GM18507 (cell line): ENCODE results near the gene RBM20.
"Not testable (repeated sequence)": the region's sequence is repeated elsewhere in the genome, so short reads cannot be mapped to it uniquely, and the experiment has no call there.

ENCODE experiments used
- DNase-seq: peaks from one replicate; pipeline ENCODE4 v3.0.0; 2011; ENCODE audit warnings: low read depth; ENCODE audit not compliant: insufficient read length; ENCODE audit errors: extremely low spot score
- FAIRE-seq: peaks from 2 replicates; lab custom pipeline; 2011; peaks lifted over from hg19 to GRCh38; lab: Jason Lieb, UNC

RBM20 gene

DNA sequence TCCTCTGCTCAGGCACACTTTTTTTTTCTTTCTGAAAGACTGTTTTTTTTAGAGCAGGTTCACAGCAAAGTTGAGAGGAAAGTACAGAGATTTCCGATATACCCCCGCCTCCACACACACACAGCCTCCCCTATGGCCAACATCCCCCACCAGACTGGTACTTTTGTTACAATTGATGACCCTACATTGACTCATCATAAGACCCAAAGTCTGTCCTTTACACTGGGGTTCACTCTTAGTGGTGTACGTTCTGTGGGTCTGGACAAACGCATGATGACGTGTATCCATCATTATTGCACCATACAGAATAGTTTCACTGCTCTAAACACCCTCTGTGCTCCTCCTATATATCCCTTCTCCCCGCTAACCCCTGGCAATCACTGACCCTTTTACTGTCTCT lies 107.7 kb downstream of the RBM20 start:
- FAIRE-seq: no peak
- no peak for DNase-seq

DNA sequence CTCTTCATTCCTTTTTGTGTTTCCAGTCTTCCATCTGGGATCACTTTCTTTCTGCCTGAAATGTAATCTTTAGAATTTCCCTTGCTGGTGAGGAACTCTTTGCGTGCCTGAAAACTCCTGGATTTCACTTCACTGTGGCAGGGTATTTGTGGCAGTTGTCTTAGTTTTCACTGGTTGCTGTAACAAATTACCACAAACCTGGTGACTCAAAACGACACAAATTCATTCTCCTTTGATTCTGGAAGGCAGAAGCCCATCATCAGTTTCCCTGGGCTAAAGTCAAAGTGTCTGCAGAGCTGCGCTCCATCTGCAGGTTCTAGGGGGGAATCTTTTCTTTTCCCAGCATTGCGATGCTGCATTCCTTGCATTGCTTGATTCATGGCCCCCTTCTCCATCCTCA lies 109.3 kb downstream of the RBM20 start:
- FAIRE-seq: no peak

DNA sequence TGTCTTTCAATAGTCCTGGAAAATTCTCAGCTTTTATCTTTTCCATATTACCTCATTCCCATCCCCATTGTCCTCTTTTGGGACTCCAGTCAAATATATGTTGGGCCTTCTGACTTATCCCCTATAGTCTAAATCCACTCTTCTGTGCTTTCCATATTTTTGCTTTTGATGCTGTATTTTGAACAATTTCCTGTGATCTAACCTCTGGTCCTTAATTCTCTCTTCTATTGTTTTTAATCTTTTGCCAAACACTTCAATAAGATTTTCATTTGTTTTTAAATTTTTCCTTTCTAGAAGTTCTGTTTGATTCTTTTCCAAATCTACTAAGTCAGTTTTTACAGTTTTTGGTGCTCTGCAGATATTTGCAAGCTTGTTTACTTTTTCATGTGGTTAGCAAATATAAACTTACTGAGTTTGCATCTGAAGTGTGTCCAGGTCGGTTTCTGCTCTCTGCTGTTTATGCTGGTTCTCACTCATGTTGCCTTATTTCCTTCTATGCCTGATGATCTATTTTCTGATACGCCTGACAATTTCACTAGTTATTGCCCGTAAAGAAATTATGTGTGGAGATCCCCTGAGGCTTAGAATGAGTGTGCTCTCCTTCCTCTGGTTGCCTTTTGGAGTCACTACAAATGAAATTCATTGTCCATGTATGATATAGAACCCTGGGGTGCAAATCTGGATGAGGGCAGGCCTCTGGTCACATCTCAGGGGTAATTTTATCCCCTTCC lies 110.4 kb downstream of the RBM20 start:
- no peak for FAIRE-seq
- DNase-seq: no peak

More for the DNA sequence above, 109.3 kb downstream of the RBM20 start:
- DNase-seq: no peak

DNA sequence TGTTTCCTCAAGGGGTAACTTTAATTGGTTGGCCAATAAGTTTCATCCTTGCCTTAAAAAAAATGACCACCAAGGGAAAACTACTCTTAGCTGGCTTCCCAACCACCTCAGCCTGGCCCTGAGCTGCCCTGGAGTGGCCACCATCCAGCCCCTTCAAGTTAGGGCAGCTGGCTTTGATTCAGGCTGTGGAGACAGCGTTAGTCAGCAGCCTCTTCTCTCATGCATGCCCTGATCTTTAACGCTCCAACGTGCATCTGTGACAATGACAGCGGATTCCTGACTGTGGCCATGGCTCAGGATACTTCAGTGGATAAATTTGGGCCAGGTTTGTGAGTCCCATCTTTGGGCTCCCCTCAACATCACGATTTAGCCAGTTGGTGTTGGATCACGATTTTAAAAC lies 111.6 kb downstream of the RBM20 start:
- FAIRE-seq (no peak), DNase-seq (no peak)

DNA sequence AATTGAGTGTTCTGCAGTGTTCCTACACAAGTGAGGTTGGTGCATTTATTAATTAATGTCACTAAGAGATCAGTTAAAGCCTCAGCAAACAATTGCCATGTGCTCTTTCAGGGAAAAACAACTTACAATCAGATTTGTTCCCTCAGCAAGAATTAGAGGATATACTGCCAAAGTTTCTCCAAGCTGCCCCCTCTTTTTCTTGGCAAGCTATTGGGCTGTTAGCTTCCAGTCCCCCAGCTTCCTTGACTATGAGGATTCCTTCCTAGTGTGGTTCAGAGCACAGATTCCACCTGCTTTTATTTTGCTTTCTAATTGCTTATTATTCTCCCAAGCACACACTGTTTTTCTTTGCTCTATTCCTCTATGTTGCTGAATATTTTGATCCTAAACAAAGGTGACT lies 112.7 kb downstream of the RBM20 start:
- no peak for FAIRE-seq
- no peak for DNase-seq

DNA sequence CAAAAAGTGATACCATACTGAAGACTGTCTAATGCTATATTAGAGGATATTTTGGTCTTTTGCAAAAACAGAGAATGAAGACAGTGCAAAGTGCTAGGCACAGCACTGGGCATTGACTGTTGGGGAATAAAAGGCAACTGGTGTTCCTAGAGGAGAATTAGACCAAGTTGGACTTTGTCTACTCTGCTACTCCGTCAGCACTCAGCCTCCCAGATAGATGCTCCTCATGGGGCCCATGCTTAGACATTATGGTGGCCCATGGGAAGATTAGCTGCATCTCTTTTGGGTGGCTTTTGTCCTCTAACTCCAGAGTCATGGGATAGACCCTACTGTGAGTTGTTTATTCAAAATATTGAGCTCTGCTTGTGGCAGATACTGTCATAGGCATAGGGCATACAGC lies 113.5 kb downstream of the RBM20 start:
- FAIRE-seq (no peak), DNase-seq (no peak)

DNA sequence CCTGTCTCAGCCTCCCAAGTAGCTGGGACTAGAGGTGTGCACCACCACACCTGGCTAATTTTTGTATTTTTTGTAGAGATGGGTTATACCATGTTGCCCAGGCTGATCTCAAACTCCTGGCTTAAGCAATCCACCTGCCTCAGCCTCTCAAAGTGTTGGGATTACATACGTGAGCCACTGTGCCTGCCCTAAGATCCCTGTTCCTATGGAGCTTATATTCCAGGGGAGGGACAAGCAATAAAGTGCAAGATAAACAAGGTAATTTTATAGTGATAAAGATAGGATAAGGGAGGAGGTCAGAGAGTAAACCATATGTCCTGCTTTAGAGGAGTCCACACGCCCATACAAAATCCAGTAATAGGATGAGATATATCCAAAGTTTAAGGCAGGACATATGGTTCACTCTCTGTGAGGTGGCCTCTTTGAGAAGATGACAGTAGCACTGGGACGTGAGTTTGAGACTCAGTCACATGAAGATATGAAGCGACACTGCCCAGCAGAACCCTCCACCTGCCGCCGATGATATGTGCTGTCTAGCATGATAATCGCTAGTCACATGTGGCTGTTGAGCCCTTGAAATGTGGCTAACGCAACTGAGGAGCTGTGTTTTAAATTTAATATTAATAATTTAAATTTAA lies 114.1 kb downstream of the RBM20 start:
- no peak for DNase-seq
- FAIRE-seq: no peak

DNA sequence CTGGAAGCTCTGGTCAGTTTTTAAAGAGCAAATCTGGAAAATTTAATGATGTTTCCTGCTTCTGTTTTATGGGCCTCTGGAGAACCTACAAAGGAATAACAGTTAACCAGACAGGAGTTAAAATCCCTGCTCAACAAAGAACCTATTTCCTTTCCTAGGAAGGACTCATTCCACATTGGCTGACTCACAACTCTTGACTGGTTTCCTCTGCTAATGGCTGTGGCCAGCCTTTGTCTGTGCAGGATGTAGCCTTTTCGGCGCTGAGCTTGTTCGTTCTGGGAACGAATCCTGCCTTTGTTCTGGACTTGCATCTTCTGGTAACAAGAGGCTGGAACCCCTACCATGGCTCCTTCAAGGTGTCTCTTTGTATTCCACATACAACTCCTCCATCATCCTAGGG lies 114.8 kb downstream of the RBM20 start:
- DNase-seq (no peak), FAIRE-seq (no peak)

DNA sequence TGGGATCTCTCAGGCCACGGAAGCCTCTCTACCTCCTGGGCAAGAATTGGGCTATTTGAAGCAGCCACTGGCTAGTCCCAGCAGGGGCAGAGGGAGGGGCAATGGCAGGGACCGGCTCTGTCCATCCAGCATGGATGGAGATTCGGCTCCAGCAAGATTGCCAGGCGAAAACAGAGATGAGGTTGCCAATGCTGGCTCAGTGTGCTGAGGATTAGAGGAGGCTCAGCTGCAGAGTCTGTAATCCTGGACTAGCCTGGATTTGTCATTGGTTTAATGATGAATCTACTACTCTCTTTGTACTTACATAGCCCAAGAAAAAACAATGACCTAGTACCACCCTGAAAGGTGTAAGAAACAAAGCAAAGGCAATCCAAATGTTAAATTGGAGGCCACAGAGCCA lies 115.4 kb downstream of the RBM20 start:
- no peak for FAIRE-seq
- no peak for DNase-seq

DNA sequence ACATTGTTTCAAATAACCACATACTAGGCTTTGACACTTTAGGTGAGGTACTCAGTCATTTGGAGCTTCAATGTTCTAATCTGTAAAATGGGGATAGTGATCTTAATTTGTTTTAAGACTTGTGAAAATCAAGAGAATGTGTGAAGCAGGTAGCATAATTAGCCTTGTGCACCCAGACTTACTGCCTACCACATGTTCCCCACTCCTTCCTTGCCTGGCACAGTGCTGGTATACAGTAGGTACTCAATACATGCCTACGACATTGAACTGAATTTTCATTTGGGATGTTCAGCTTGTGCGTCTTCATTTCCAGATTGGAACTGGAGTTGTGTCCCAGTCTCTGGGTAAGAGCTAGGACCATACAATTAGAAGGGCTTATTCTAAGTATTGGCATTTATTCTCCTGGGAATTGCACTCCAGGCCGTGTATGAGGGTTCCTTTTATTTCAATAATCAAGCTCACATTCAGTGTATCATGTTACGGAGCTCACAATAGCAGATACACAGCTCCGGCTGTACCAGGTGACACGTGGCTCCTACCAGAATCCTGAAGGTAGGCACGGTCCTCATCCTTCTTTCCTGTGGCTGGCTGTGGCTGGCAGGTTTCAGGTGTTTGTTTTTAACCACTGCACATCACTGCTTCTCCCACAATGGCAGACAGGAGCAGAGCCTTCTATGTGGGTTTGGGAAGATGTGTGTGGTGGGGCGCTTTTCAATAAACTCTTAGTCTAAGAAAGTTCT lies 118.1 kb downstream of the RBM20 start:
- FAIRE-seq: no peak
- no peak for DNase-seq

DNA sequence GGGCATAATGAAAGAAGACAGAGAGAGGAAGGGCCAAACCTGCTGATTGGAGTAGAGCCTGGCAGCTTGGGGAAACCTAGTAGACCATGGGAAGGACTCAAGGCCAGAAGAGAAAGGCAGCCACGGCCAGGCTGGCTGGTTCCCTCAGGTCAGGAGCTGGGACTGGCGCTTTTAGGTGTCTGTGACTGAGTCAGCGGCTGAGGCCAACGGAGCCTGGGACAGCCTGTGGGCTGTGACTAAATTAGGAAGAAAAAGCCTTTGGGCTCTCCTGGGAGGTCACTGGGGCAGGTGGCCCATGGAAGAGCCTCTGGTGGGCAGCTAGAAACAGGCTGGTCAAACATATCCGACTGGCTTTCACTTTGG lies 118.7 kb downstream of the RBM20 start:
- DNase-seq (no peak), FAIRE-seq (no peak)

DNA sequence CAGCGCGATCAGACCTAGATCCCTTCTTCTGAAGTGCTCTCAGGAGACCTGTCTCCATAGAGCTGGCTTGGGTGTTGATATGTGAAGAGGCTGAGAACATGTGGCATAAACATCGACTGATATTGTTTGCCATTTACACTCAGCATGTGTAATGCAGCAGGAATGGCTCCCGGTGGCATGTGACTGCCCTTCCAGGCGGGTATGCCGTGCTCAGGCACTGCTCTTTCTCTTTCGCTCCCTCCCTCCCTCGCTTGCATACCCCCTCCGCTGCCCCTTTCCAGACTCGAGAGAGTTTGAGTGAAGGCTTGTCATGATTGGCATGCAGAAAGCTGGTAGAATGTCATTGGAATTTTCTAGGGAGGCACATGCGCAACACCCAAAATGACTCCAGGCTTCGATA lies 120.2 kb downstream of the RBM20 start:
- FAIRE-seq: no peak

DNA sequence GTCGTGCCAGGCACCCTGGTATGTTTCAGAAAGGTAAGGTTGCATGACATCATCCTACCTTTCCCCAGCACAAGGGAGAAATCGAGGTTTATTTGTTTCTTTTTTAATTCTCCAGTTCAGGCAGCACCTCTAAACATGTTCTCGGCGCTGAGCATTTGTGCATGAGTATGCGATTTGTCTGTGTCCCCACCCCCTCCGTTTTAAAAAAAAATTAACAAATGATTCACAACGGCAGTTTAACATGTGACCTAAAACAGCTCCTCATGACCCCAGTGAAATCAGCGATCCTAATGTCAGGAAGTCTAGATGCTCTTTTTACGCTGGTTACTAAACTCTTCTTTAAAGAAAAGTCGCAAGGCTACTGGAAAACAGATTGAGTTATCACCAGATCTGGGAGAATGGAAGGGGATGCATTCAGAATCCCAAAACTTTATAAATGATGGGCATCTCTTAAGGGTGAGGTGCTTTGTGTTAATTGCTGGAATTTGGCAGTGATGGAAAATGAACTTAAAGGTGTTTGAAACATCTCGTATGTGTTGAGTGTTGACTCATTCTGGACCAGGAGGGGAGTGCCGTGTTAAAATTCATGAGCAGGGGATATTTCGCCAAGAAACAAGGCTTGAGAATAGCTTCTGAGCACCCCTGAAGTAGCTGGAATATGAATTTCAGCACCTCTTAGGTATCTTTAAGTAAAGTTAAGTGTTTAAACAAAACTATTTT lies 120.8 kb downstream of the RBM20 start:
- FAIRE-seq: no peak

More for the DNA sequence above, 120.2 kb downstream of the RBM20 start:
- DNase-seq: no peak

DNA sequence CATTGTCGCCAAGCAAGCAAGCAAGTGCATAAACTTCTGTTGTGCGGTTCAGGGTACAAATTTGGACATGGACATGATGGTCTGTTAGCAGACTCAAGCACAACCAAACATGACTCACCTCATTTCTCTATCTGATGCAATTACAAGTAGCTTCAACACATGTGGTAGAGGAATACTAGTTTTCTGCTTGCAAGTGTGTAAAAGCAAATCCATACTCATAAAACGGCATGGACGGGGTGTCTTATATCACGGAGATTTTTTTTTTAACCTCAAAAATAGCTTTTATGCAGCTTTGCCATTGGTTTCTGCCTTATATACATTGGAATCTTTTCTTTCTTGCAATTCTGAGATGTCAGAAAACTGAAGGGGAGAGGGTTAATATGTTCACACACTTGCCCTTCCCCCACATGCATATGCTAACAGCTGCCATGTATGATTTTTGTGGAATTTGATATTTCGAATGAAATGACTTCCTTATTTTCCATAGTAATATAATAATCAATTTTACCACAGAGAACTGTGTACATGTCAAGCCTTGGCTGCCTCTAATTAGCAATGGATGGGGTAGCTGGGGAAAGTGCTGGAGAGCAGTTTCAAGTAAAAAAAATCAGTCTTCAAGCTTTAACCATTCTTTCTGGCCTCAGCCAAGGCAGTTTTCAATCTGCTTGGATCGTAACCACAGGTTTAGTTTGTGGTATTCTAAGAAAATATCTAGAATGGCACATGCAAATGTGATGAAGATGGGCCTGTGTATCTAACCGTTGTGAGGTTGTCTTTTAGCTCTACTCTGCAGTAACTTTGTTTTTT lies 121.6 kb downstream of the RBM20 start:
- no peak for DNase-seq
- FAIRE-seq: no peak

More for the DNA sequence above, 120.8 kb downstream of the RBM20 start:
- no peak for DNase-seq

DNA sequence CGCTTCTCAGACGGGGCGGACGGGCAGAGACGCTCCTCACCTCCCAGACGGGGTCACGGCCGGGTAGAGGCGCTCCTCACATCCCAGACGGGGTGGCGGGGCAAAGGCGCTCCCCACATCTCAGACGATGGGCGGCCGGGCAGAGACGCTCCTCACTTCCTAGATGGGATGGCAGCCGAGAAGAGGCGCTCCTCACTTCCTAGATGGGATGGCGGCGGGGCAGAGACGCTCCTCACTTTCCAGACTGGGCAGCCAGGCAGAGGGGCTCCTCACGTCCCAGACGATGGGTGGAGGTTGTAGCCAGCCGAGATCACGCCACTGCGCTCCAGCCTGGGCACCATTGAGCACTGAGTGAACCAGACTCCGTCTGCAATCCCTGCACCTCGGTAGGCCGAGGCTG lies 123.5 kb downstream of the RBM20 start:
- not testable (repeated sequence) for FAIRE-seq, DNase-seq

DNA sequence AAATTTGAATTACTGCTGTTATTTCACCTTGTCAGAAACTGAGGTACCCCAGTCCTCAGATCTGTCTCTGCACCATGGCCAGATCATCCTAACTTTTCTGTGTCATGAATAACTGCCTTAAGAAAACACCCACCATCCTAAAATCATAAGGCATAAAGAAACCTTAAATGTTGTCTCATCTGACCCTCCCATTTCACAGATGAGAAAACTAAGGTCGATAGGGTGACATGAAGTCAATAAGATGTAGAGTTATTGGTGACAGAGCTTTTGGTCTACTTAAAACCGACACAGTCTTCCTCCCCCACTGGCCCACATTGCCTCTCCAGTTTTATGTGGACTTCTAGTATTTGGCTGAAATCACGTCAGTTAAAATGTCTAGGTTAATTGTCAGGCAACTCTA lies 126.1 kb downstream of the RBM20 start:
- DNase-seq (no peak), FAIRE-seq (no peak)

DNA sequence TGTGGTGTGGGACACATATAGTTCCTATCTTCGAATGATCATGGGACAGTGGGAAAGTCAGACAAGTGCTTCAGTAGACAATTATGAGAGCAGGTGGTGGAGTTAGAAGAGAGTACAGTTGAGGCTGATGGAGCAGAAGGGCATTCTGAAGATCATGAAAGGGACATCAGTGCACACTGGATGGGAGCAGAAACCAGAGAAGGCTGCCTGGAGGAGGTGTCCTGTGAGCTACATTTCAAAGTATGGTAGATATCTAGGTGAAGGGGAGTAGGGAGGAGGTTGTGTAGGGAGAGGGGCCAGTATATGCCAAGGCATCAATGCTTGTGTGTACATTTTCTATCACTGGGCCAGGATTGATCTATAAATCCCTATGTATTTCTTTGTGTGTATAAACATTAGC lies 127.3 kb downstream of the RBM20 start:
- DNase-seq (no peak), FAIRE-seq (no peak)

DNA sequence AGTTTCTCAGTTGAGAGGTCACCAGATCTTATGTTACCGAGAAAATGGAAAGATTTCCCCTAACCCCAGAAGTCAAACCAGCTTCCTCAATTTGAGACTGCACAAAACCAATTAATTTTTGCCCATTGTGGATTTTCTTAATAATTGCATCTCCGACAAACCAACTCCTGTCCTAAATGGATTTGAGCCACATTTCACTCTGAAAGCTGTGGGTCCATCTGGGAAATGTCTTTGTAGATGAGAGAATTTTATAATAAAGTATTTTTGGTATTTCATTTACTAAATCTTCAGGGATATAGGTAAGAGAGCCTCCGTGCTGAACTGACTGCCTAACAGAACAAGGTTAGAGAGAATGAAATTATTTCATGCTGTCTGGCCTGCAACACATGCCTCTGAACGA lies 127.9 kb downstream of the RBM20 start:
- DNase-seq (no peak), FAIRE-seq (no peak)

DNA sequence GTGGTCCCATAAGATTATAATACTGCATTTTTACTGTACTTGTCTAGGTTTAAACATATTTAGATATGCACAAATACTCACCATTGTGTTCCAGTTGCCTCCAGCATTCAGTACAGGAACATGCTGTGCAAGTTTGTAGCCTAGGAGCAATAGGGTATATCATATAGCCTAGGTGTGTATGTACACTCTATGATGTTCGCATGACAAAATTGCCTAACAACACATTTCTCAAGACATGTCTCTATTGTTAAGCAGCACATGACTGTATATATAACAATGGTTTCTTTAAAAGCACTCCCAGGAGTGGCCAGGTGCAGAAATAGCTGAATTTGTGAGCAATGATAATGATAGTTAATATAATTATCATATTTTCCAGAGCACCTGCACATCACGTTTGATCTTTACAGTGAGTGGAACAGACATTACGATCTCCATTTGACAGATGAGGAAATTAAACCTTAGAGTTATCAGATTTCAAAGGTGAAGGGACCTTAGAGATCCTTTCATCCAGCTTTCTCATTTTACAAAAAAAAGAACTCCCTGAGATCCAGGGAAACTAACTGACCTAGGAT lies 128.4 kb downstream of the RBM20 start:
- DNase-seq: no peak
- no peak for FAIRE-seq
